Activated CD8-positive, alpha-beta memory T cell treated with anti-CD3 and anti-CD28 coated beads, Interleukin-2, amount 50 U/mL, for 4 hours (primary cell): ENCODE data around the gene TMEM161A.
A peak's percentile ranks its signal among the peaks of the same experiment; 100 is the strongest.
"Not testable (repeated sequence)": the region's sequence is repeated elsewhere in the genome, so short reads cannot be mapped to it uniquely, and the experiment has no call there.

Source experiments
- DNase-seq: peaks from one replicate; pipeline ENCODE4 v3.0.0-alpha.2; 2020

TMEM161A gene

DNA sequence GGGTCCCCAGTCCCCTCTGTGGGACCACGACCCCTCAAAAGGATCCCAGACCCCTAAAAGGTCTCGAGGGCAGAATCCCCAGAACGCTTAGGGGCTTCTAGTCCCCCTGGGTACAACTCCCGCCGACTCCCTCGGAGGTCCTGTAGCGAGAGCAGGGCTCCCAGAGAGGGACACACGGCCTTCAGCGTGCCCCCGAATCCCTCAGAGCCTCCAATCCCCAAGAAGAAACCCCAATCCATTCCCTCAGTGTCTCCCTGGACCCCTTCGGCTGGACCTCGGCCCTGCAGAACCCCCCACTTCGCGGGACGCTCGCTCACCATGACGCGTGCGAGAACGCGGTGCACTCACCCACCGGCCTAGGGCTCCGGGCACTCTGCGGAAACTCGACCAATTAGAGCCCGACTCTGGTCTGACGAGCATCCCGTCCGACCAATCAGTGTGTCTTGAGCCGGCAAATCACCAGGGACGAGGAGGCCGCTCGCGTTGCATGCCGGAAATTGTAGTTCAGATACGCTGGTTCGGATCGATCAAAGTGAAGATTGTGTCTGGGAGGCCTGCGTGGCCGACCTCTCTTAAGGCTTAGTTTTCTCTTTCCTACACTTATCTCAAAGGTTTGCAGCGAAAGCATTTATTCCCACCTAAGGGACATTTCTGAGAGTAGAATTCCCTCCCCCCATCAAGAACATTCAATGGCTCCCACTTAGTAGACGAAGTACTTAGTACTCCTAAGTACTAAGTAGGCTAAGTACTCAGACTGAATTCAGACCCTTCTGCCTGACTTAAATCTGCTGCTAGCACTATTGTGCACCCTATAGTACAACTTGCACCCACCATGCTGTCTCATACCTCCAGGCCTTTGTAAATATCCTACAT is at the start of gene TMEM161A:
TSS of gene TMEM161A (minus strand) at position 370 of the 873 bp plus-strand sequence. CDS start at position 320, 50 bp downstream.
- DNase-seq: peak; percentile 94

DNA sequence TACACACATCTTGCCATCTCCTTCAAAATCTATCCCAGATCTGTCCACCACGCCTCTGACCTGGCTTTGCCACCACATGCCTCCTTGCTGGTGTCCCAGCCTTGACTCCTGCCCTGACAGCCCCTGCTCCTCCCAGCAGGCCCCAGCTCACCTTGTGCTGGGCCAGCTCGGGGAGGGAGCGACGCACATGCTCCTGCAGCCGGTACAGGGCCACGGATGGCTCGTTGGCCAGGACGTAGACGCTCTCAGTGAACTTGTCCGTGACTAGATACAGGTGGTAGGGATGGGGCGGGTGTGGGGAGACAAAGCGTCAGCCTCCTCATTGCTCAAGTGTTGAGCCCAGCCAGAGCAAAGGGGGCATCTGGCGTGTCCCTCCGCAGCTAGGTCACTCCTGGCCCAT is 48.5 kb upstream of the TMEM161A start:
- no peak for DNase-seq

DNA sequence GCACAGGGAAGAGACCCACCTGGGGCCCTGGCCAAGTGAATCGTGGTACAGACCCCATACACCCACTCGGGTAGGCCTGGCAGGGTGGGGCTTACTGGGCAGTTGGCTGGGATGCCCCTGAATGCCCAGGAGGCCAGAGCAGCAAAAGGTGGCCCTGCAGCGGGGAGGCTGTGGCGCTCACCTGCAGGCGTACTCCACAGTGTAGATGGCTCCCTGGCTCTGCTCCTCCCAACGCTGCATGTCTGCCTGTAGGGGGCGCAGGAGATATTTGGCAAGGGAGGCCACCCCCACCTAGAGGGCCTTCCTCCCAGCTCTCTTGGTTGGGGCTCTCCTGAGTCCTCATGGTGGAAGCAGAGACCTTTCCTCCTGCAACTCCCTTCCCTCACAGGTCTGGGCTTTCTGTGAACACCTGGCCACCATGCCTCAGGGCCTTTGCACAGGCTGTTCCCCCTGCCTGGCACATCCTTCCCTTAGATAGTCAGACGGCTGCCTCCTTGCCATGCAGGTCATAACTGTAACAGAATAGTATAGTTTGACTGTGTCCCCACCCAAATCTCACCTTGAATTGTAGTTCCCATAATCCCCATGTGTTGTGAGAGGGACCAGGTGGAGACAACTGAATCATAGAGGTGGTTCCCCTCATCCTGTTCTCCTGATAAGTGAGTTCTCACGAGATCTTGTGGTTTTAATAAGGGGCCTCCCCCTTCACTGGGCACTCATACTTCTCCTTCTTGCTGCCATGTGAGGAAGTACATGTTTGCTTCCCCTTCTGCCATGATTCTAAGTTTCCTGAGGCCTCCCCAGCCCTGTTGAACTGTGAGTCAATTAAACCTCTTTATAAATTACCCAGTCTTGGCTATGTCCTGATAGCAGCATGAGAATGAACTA is 47.8 kb upstream of the TMEM161A start:
- peak; percentile 64 for DNase-seq

DNA sequence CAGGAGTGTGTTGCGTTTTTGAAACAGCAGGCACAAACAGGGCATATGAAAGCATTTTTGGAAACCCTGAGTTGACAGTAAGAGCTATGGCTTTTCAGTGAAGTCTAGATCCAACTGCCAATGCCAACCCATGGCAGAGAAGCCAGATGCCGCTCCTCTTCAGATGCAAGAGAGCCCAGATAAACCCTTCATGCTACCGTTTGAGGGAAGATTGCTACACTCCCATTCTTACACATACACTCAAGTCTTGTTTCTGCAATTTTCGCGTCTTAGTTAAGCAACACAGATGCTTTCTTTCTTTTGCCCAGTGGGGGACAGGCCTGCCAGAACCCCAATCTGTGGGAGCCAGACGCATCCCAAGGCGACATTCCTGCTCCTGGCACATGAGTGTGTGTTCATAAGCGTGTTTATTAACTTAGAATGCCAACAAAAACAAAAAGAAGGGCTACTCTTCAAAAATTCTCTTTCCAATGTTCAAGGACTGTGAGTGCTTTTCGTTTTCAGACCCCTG is 43.3 kb upstream of the TMEM161A start:
- DNase-seq: no peak

DNA sequence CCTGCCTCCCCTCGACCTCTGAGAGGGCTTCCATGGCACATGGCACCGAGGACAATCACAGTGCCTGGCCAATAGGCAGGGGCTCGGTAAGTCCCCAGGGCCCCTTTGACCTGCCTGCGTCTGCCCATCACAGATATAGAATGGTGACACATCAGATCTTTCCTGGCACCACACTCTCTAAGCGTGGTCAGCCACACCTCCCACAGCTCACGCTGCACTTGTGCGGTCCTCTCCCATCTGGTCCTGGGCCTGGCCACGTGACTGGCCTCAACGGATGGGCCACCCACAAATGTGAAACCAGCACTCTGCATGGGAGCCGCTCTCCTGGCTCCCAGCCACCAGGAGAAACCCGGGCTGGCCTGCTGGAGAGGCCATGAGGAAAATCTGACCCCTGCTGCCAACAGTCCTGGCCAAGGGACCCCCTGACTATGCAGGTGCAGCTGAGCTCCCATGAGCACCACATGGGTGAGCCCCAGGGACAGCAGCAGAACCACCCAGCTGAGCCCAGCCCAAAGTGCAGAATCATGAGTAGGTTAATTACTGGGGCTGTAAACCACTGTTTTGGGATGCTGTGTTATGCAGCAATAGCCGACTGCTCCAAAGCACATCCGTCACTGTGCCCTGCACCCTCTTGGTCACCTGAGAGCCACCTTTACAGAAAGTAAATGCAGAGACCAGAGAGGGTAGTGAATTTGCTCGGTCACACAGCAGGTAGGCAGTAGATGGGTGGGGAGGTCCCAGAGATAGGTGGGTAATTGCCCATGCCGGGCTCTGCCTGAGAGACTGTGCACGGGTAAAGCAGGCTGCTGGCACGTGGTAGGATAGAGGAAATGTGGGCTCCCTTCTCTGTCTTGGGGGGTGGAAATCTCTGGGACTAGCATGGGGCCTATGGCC is 41.5 kb upstream of the TMEM161A start:
- DNase-seq: no peak

DNA sequence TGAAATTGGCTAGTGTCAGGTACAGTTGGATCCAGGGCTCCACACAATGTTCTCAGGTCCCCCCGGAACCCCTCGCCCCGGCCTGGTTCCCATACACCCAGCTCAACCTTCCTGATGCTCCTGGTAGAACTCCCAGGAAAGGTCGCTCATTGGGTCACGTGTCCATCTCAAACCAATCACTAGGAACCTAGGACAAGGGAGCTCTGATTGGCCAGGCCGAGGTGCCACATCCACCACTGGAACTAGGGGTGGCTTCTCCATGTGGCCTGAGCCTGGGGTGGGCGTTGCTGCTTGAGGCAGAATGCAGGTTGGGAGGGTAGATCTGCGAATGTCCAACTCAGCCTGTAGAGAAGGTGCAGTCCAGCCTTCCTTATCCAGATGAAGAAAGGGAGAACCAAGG is 38.7 kb upstream of the TMEM161A start:
- no peak for DNase-seq

DNA sequence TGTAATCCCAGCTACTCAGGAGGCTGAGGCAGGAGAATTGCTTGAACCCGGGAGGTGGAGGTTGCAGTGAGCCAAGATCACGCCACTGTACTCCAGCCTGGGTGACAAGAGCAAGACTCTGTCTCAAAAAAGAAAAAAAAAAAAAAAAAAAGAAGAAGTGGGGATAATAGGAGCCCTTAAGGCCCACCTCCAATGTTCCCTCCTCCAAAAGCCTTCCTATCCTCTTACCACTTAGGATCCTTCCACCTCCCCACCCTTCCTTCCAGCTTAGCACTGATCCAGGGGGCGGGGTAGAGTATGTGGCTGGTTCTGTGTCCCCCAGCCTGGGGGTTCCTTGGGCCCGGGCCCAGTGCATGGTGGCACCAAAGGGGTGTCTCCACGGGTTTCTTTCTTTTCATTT is 35.0 kb upstream of the TMEM161A start:
- DNase-seq: not testable (repeated sequence)

DNA sequence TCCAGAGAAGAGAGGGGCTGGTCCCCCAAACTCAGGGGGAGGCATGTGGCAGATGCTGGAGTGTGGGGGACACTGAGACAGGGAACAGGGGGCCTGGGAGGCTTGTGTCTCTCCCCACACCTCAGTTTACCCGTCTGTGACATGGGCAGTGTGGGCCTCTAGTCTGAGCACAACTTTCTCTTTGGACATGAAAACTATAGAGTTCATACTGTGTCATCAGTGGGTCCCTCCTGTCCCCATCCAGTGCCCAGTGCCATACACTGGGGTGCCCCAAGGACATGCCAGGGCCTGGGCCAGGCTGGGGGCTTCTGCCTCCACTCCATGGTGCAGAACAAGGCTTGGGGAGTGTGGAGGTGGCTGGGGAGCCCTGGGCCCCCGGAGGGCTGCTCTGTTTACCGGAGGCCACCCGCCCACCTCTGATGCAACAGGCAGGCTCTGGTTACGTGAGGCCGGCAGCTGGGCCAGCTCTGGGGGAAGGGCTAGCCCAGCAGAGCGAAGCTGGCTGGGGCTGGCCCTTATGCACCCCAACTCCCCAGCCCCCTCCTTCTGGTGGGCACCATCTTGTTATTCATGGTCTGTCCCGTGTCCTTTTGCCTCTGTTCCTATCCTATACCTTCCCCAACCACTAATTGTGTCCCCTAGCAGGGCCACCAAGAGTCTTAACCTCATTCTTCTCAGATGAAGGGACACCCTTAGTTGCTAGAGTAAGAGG is 33.7 kb upstream of the TMEM161A start:
- DNase-seq: no peak

DNA sequence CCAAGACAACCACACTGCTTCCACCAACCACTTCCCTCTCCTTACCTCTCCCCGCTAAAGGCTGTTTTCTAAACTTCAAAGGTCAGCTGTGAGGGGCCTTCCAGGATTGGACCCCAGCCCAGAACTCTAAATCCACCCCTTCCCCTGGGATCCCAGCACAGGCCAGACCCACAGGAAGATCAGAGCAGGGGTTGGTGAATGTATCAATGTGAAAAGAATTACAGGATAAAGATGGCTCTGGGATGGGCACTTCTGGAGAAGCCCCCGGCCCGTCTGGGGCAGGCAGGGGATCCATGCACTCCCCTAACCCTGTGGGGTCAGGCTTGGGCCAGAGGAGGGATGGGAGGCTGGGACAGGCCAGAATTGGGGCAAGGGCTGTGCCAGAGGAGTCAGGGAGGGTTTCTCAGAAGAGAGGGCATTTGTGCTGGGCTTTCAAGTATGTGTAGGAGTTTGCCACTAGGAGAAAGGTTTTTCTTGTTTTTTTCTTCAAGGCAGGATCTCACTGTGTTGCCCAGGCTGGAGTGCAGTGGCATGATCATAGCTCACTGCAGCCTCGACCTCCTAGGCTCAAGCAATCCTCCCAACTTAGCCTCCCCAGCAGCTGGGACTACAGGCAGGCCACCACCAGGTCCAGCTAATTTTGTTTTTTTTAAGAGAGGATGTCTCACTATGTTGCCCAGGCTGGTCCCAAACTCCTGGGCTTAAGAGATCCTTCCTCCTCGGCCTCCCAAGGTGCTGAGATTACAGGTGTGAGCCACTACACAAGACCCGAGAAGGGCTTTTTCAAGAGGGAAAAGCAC is 32.8 kb upstream of the TMEM161A start:
- DNase-seq: no peak

DNA sequence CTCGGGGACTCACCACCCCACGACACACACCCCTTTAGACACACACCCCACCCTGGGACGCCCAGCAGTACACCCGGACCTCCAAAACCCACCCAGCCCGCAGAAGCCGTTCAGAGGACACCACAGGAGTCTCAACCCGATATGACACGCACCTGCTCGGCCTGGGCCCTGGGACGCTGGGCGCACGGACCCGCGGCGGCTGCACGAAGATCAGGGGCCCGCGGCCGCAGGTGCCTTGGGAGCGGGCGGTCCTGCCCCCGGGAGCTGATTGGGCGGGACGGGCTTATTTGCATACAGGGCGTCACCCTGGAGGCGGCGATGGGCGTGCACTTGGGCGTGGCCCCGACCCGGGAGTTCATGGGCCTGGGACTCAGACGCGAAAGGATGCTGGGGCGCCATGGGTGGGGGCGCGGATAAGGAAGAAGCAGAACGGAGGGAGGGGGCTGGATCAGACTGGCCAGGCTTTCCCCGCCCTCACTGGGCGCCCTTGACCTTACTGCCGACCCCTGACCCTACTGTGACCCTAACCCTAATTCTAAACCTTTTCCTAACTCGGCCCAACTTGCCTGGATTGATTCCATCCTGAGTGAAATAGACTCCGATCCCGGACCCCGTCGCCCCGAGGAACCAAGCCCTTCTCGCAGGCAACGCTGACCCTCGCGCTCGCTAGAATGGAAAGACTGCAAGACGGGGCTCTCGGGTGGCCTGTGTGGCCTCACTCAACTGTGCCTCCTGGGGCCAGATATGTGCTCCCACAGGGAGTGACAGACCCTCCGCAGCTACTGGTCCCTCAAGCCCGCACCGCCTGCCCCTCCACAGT is 32.0 kb upstream of the TMEM161A start, which contains the start of gene MEF2B:
TSS of gene MEF2B (minus strand) at position 211 of the 820 bp plus-strand sequence. CDS start 19,528 bp downstream, outside the sequence.
- peak; percentile 71 for DNase-seq

DNA sequence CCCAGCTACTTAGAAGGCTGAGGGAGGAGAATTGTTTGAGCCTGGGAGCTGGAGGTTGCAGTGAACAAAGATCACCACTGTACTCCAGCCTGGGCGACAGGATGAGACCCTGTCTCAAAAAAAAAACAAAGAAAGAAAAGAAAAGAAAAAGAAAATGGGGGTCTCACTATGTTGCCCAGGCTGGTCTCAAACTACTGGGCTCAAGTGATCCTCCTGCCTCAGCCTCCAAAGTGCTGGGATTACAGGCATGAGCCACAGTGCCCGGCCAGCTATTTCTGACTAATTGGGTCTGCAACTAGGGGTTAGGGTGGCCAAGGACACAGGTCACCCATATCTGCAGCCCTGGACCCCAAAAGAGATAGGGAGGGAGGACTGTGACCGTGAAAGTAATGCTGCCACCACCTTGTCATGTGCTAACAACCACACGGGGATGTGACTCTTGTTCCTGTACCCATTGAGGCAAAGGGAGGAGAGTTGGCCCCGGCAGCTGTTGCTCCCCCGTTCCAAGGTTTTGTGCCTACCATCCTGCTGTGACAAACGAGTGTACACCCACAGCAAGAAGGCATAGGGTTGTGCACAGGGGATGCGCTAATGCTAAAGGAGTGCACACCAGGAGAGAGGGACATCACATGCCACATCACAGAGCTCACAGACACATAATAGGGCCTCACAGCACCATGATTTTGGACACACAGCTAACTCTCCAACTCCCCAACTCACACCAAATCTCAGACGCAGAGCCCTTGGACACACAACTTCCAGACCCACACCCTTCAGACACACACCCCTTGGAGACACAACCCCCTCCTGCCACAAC is 31.2 kb upstream of the TMEM161A start:
- DNase-seq: no peak

DNA sequence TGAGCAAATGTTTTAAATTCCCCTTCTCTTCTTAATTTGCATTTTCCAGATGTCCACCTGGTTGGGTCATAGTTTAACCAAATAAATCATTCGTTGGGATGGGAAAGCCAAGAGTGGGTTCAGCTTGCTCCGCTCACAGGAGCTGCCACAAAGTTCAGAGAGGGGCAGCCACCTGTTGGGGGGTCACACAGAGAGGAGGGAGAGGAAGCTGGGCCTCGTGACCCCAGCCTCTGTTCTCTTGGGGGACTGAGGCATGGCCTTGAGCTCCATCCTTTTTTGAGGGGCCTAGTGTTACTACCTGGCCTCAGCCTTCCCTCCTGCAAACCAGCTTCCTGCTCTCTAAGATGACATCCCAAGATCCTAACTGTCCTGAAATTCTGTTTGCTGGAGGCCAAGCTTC is 29.3 kb upstream of the TMEM161A start:
- DNase-seq: no peak

DNA sequence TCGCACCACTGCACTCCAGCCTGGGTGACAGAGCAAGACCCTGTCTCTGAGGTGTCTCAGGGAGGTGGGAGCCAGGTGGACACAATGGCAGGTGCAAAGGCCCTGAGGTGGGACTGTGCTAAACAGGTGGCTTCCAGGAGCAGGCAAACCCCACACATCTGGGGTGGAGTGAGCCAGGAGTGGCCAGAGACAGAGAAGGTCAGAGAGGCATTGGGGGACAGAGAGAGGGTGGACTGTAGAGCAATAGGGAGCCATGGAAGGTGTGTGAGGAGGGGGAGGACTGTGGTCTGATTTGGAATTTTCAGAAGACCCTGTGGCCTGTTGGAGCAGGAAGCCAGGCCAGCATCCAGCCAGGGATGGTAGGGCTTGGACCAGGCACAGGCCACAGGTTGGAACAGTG is 27.1 kb upstream of the TMEM161A start:
- no peak for DNase-seq

DNA sequence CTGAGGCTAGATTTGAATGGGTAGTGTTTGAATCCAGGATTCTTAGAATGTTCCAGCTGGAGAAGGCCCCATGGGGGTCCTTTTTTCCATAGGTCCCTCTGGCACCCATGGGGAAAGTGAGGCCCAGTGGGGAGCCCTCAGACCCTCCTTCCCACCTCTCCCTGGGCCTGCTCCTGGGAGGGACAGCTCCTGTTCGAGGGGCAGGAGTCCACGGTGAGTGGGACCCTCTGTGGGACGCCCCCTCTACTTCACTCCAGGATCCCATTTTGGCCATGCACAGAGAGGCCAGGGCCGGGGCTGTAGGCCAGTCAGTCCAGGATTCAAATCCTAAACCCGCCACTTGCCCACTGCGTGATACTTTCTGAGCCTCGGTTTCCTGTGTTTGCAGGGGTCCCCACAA is 24.2 kb upstream of the TMEM161A start:
- no peak for DNase-seq

DNA sequence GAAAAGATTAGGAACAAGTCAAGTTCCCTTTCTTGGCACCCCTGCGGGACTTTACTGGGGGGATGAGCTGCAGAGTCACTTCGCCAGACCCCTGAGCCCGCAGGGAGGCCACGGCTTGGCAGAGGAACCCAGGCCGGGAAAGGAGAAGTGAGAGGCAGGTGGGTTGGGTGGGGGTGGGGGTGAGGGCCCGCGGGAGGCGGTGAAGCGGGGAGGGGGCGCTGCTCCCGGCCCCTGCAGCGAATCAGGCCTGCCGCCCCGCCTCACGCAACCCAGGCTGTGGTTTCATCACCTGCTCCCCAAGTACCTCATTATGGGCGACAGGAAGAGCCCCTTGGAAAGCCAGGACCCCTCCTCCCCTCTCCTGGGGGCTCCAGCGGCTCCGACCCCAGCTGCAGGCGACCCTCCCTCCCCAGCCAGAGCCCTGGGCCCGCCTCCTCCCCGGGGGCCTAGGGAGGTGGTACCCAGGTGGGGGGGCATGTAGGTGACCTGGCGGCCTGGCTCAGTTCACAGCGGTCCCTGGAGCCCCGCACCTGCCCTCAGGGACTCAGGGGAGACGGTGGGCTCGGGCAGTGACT is 22.3 kb upstream of the TMEM161A start:
- DNase-seq: no peak

DNA sequence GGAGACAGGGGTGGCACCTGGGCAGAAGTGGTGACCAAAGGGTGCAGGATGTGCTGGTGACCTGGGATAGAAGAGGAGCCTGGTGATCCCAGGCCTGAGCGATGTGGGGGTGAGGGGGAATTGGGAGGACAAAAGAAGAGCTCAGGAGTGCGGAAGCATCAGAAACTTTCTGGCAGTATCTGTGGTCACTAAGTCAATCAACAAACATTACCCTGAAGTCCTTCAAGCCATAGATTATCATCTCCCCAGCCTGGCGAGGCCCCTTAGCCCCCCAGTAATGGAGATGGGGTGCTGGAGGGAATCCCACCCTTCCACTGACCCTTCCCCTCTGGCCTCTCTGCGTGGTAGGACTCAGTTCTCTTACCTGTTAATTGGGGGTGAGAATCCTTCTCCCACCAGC is 21.3 kb upstream of the TMEM161A start:
- no peak for DNase-seq

DNA sequence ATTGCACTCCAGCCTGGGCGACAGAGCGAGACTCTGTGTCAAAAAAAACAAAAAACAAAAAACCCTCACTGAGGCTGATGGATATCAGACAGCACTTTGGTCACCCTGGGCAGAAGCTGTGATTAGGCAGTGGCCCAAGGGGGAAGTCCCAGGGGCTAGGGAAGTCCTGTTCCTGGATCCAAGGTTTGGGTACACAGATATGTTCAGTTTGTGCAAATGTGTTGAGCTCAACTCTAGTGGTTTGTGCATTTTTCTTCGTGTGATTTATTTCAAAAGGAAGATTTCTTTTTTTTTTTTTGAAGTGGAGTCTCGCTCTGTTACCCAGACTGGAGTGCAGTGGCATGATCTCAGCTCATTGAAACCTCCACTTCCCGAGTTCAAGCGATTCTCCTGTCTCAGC is 19.5 kb upstream of the TMEM161A start:
- DNase-seq: no peak

DNA sequence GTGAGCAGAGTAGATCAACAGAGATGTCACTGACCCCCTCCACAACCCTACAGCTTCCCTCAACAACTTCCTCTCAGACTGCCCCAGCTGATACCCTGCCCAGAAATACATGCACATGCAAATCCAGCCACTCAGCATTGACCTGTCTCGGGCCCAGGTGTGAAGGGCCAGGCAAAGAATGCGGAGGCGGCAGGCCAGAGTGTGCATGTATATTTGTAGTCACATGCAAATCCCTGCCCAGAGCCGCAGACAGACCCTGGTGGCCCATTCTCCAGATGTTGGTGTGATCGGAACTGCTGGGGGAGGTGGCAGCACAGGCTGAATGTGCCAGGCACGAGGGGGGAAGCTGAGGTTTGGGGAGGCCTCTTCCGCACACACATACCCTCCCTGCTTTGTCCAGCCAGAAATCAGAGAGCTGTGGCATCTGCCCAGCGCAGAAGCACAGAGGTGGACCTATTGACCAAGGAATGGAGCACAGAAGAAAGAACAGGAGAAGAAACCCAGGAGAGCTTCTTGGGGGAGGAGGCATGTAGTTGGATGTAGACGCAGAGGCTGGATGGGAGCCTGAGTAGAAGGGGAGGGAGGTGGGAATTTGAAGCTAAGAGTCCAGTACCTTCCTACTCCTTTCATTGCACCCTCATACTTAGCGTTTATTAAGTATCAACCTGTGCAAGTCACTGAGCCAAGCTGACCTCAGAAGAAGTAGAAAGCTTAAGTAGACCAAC is 17.4 kb upstream of the TMEM161A start:
- no peak for DNase-seq
